HEK293 (cell line): ENCODE measurements around the gene FAM216B.

Source experiments
- CTCF ChIA-PET: fragments of 350-600 bp; formaldehyde crosslinking; extraction: SDS; loops from one replicate; lab custom pipeline; 2021; ENCODE audit warnings: antibody characterized with exemption; lab: Yijun Ruan, JAX
- POLR2A ChIA-PET: fragments of 300-600 bp; formaldehyde crosslinking; extraction: SDS; loops from one replicate; lab custom pipeline; 2020; ENCODE audit warnings: antibody characterized with exemption, inconsistent platforms; lab: Yijun Ruan, JAX
- H3K27ac ChIP-seq: fragments of 200-500 bp; sonication (Bioruptor generic); 2 replicates; pipeline ENCODE4 v1.5.1; 2014; ENCODE audit warnings: low read depth, low read length, control low read depth, inconsistent platforms; ENCODE audit errors: extremely low read depth
- H3K36me3 ChIP-seq, 2 experiments: fragments of 200-500 bp in 1 of 2; sonication (Bioruptor generic) in 1 of 2; 1 replicate in 1 of 2; 2 replicates in 1 of 2; pipeline ENCODE4 v1.5.1; 2014 to 2017; ENCODE audit warnings: inconsistent platforms in 2 of 2, low read length in 2 of 2; ENCODE audit not compliant: control insufficient read depth in 2 of 2, insufficient read depth in 1 of 2
- H3K4me1 ChIP-seq: fragments of 200-500 bp; sonication (Bioruptor generic); 2 replicates; pipeline ENCODE4 v1.5.1; 2014; ENCODE audit warnings: mild to moderate bottlenecking, low read length, inconsistent platforms; ENCODE audit not compliant: control insufficient read depth, insufficient read depth
- H3K4me3 ChIP-seq: 2 replicates; pipeline ENCODE4 v1.5.1; 2011; ENCODE audit warnings: low read depth, mild to moderate bottlenecking, control low read depth, low read length, moderate library complexity
- H3K9me3 ChIP-seq: fragments of 200-500 bp; sonication (Bioruptor generic); 2 replicates; pipeline ENCODE4 v1.5.1; 2014; ENCODE audit warnings: low read depth, low read length, inconsistent platforms; ENCODE audit not compliant: control insufficient read depth, insufficient read depth
- IKZF3 ChIP-seq: fragments of 450-650 bp; IDR thresholded peaks from 2 replicates; pipeline ENCODE4 v1.5.0; 2018; ENCODE audit warnings: missing biosample characterization, mild to moderate bottlenecking, missing genetic modification characterization, moderate library complexity
- REPIN1 ChIP-seq: fragments of 450-650 bp; formaldehyde crosslinking; IDR thresholded peaks from 2 replicates; pipeline ENCODE4 v1.5.1; 2017; ENCODE audit warnings: missing biosample characterization, missing genetic modification characterization, low read depth
- WT1 ChIP-seq: fragments of 450-650 bp; formaldehyde crosslinking; IDR thresholded peaks from 2 replicates; pipeline ENCODE4 v1.5.1; 2016; ENCODE audit warnings: missing biosample characterization, missing genetic modification characterization
- ZBTB48 ChIP-seq: fragments of 450-650 bp; formaldehyde crosslinking; IDR thresholded peaks from 2 replicates; pipeline ENCODE4 v1.5.1; 2016; ENCODE audit warnings: missing biosample characterization, missing genetic modification characterization
- ZFP37 ChIP-seq: fragments of 450-650 bp; formaldehyde crosslinking; IDR thresholded peaks from 2 replicates; pipeline ENCODE4 v1.5.1; 2016; ENCODE audit warnings: missing biosample characterization, missing genetic modification characterization
- ZNF112 ChIP-seq: fragments of 450-650 bp; formaldehyde crosslinking; IDR thresholded peaks from 2 replicates; pipeline ENCODE4 v1.5.0; 2017; ENCODE audit warnings: missing biosample characterization, missing genetic modification characterization
- ZNF114 ChIP-seq: fragments of 450-650 bp; formaldehyde crosslinking; IDR thresholded peaks from 2 replicates; pipeline ENCODE4 v1.5.0; 2017; ENCODE audit warnings: missing biosample characterization, missing genetic modification characterization
- ZNF26 ChIP-seq: fragments of 450-650 bp; formaldehyde crosslinking; IDR thresholded peaks from 2 replicates; pipeline ENCODE4 v1.5.1; 2016; ENCODE audit warnings: missing biosample characterization, missing genetic modification characterization
- ZNF302 ChIP-seq: fragments of 450-650 bp; formaldehyde crosslinking; IDR thresholded peaks from 2 replicates; pipeline ENCODE4 v1.5.1; 2016; ENCODE audit warnings: missing biosample characterization, missing genetic modification characterization, low read depth
- ZNF416 ChIP-seq: fragments of 450-650 bp; formaldehyde crosslinking; IDR thresholded peaks from 2 replicates; pipeline ENCODE4 v1.5.1; 2016; ENCODE audit warnings: missing biosample characterization, missing genetic modification characterization
- ZNF426 ChIP-seq: fragments of 450-650 bp; formaldehyde crosslinking; IDR thresholded peaks from 2 replicates; pipeline ENCODE4 v1.5.1; 2017; ENCODE audit warnings: missing biosample characterization, missing genetic modification characterization, mild to moderate bottlenecking, inconsistent platforms, moderate library complexity
- ZNF600 ChIP-seq: fragments of 450-650 bp; formaldehyde crosslinking; IDR thresholded peaks from 2 replicates; pipeline ENCODE4 v1.5.1; 2016; ENCODE audit warnings: missing biosample characterization, missing genetic modification characterization
- ZNF621 ChIP-seq: fragments of 450-650 bp; formaldehyde crosslinking; IDR thresholded peaks from 2 replicates; pipeline ENCODE4 v1.5.1; 2017; ENCODE audit warnings: missing biosample characterization, missing genetic modification characterization
- ZNF623 ChIP-seq: fragments of 450-650 bp; formaldehyde crosslinking; IDR thresholded peaks from 2 replicates; pipeline ENCODE4 v1.5.1; 2016; ENCODE audit warnings: missing biosample characterization, missing genetic modification characterization
- ZNF639 ChIP-seq: fragments of 450-650 bp; formaldehyde crosslinking; IDR thresholded peaks from 2 replicates; pipeline ENCODE4 v1.5.1; 2016; ENCODE audit warnings: missing biosample characterization, missing genetic modification characterization
- ZNF670 ChIP-seq: fragments of 450-650 bp; formaldehyde crosslinking; IDR thresholded peaks from 2 replicates; pipeline ENCODE4 v1.5.1; 2016; ENCODE audit warnings: missing biosample characterization, missing genetic modification characterization, low read depth
- ZNF776 ChIP-seq: fragments of 450-650 bp; formaldehyde crosslinking; IDR thresholded peaks from 2 replicates; pipeline ENCODE4 v1.5.0; 2017; ENCODE audit warnings: missing biosample characterization, missing genetic modification characterization, borderline replicate concordance
- ZNF777 ChIP-seq: fragments of 450-650 bp; formaldehyde crosslinking; IDR thresholded peaks from 2 replicates; pipeline ENCODE4 v1.5.1; 2017; ENCODE audit warnings: missing biosample characterization, missing genetic modification characterization, borderline replicate concordance
- ZSCAN5A ChIP-seq: fragments of 450-650 bp; formaldehyde crosslinking; IDR thresholded peaks from 2 replicates; pipeline ENCODE4 v1.5.1; 2016; ENCODE audit warnings: missing biosample characterization, missing genetic modification characterization
- TF ChIP-seq, protein P1 (sequence below): fragments of 450-650 bp; formaldehyde crosslinking; IDR thresholded peaks from 2 replicates; pipeline ENCODE4 v1.5.1; 2017; ENCODE audit warnings: missing biosample characterization, mild to moderate bottlenecking, missing genetic modification characterization, moderate library complexity
- TF ChIP-seq, protein P2 (sequence below): fragments of 450-650 bp; formaldehyde crosslinking; IDR thresholded peaks from 2 replicates; pipeline ENCODE4 v1.5.1; 2016; ENCODE audit warnings: missing biosample characterization, missing genetic modification characterization

The FAM216B gene

DNA sequence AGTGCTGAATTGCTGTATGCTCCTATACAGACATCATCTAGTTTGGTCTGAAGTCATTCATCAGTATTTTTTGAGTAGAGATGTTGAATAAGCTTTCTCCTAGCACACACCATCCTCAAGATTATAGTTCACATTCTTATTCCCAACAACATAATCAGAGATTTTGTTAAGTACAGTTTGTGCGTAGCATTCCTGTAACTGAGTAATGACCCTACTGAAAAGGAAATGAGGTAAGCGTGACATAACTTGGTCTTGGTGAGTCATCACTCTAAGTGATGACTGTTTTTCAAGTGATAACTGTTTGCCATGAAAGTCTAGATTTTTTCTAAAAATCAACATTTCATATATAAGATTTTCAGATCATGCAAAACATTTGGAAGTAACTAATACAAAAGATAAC is 18.5 kb upstream of the FAM216B start (continued):
- no peak for TF ChIP-seq ZNF639 (tag by site-specific recombination)
- TF ChIP-seq ZNF416 (tag by site-specific recombination): no peak

DNA sequence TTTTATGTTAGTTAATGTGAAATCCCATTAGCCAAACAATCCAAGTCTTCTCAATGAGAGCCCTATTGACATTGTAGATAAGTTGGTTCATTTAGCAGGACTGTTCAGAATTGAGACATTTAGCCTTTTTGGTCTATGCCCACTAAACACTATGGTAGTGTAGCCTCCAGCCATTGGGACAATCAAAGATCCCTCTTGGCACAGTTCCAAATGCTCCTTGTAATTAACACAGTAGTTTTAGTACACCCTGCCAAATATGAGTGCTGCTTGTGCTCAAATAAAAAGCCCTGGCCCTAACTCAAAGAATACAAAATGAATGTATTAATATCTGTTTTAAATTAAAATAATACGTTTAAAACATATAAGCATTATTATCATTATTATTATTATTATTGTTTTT is 15.4 kb upstream of the FAM216B start:
- TF ChIP-seq ZBTB48 (tag by site-specific recombination) (no peak), ZNF426 (tag by site-specific recombination) (no peak), ZNF776 (tag by site-specific recombination) (no peak), ZNF112 (tag by site-specific recombination) (no peak), ZFP37 (tag by site-specific recombination) (no peak), ZNF302 (tag by site-specific recombination) (no peak), ZNF600 (tag by site-specific recombination) (no peak), ZNF777 (no peak), ZNF26 (tag by site-specific recombination) (no peak), IKZF3 (tag by site-specific recombination) (no peak), ZNF621 (no peak), REPIN1 (tag by site-specific recombination) (no peak), ZNF114 (tag by site-specific recombination) (no peak), WT1 (no peak), ZSCAN5A (tag by site-specific recombination) (no peak), ZNF623 (no peak), ZNF670 (tag by site-specific recombination) (no peak)
- TF ChIP-seq, protein P1, sequence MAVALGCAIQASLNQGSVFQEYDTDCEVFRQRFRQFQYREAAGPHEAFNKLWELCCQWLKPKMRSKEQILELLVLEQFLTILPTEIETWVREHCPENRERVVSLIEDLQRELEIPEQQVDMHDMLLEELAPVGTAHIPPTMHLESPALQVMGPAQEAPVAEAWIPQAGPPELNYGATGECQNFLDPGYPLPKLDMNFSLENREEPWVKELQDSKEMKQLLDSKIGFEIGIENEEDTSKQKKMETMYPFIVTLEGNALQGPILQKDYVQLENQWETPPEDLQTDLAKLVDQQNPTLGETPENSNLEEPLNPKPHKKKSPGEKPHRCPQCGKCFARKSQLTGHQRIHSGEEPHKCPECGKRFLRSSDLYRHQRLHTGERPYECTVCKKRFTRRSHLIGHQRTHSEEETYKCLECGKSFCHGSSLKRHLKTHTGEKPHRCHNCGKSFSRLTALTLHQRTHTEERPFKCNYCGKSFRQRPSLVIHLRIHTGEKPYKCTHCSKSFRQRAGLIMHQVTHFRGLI: no peak
- TF ChIP-seq, protein P2, sequence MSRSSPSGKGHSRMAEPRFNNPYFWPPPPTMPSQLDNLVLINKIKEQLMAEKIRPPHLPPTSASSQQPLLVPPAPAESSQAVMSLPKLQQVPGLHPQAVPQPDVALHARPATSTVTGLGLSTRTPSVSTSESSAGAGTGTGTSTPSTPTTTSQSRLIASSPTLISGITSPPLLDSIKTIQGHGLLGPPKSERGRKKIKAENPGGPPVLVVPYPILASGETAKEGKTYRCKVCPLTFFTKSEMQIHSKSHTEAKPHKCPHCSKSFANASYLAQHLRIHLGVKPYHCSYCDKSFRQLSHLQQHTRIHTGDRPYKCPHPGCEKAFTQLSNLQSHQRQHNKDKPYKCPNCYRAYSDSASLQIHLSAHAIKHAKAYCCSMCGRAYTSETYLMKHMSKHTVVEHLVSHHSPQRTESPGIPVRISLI: no peak
- TF ChIP-seq, all 188 proteins: peak for 0
- ChIA-PET POLR2A (no interaction called here), CTCF (no interaction called here)

More for the DNA sequence above, 15.4 kb upstream of the FAM216B start:
- Histone ChIP-seq H3K36me3 (no peaks in the 10 kb centered on the region), H3K4me3 (no peak overlapping the region), H3K27ac (no peak overlapping the region), H3K4me1 (no peaks in the 10 kb centered on the region), H3K9me3 (no peaks in the 10 kb centered on the region)
